Activated CD4-positive, CD25-positive, alpha-beta regulatory T cell treated with anti-CD3 and anti-CD28 coated beads, Interleukin-2, amount 50 U/mL, for 24 hours (primary cell): ENCODE data around the gene FA2H.
"Not testable (repeated sequence)": the region's sequence is repeated elsewhere in the genome, so short reads cannot be mapped to it uniquely, and the experiment has no call there.

Experiments used
- ATAC-seq, 2 donors: fragments of 150-1000 bp; cut with Tn5 transposase; one replicate each; pipeline ENCODE4 v1.10.0; 2021; ENCODE audit warnings: mild to moderate bottlenecking in 1 of 2, moderate library complexity in 1 of 2

The FA2H gene

GRCh38 chr16:74769586-74770190 is 4.9 kb downstream of the FA2H start:
- no peak for ATAC-seq

GRCh38 chr16:74768239-74768638 is 6.4 kb downstream of the FA2H start:
- no peak for ATAC-seq

GRCh38 chr16:74767749-74768148 is 6.9 kb downstream of the FA2H start:
- ATAC-seq = no peak

GRCh38 chr16:74766729-74767128 is 7.9 kb downstream of the FA2H start:
- no peak for ATAC-seq

GRCh38 chr16:74764184-74764583 is 10.4 kb downstream of the FA2H start:
- ATAC-seq = not testable (repeated sequence)

GRCh38 chr16:74761665-74762064 is 13.0 kb downstream of the FA2H start:
- ATAC-seq = no peak

- peak in 1 of 2 donors; percentile 79 for ATAC-seq
These were observed 14.4 kb downstream of the FA2H start for GRCh38 chr16:74760007-74760767.

GRCh38 chr16:74759564-74759963 is 15.1 kb downstream of the FA2H start:
- no peak for ATAC-seq

GRCh38 chr16:74758801-74759200 is 15.8 kb downstream of the FA2H start:
- no peak for ATAC-seq

- ATAC-seq = no peak
These were observed 17.3 kb downstream of the FA2H start for GRCh38 chr16:74757349-74757748.

- no peak for ATAC-seq
These were observed 18.4 kb downstream of the FA2H start for GRCh38 chr16:74756203-74756602.

GRCh38 chr16:74753180-74753579 is 21.4 kb downstream of the FA2H start:
- ATAC-seq = no peak

- no peak for ATAC-seq
These were observed 21.9 kb downstream of the FA2H start for GRCh38 chr16:74752756-74753155.

- no peak for ATAC-seq
These were observed 22.4 kb downstream of the FA2H start for GRCh38 chr16:74752258-74752657.

- no peak for ATAC-seq
These were observed 23.0 kb downstream of the FA2H start for GRCh38 chr16:74751658-74752057.

GRCh38 chr16:74749291-74750055 is 25.1 kb downstream of the FA2H start:
- ATAC-seq = no peak

GRCh38 chr16:74748616-74749026 is 26.0 kb downstream of the FA2H start:
- ATAC-seq = no peak

- ATAC-seq = no peak
These were observed 26.7 kb downstream of the FA2H start for GRCh38 chr16:74747716-74748615.

- ATAC-seq = no peak
These were observed 28.7 kb downstream of the FA2H start for GRCh38 chr16:74745926-74746325.

GRCh38 chr16:74745109-74745615 is 29.5 kb downstream of the FA2H start:
- no peak for ATAC-seq

- ATAC-seq = no peak
These were observed 30.1 kb downstream of the FA2H start for GRCh38 chr16:74744566-74744965.

GRCh38 chr16:74743668-74744299 is 30.8 kb downstream of the FA2H start:
- ATAC-seq = no peak
